Measurements from ENCODE around the gene MSI2.

The MSI2 gene

DNA sequence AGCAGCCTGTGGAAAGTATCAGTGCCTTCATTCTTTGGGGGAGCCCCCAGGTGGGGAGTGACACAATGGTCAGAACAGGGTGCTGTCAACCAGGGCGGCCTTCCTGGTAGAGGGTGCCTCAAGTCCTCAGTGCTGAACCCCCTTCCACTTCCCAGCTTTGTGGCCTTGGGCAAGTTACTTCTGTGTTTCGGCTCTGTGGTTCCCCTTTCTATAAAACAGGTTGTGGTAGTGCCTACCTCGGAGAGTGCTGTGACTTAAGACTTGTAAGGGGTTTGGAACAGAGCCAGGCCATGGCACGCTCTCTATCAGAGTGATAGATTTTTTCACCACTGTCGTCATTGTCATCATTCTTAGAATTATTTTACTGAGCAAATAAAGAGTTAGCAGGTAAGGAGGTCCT is 347.7 kb downstream of the MSI2 start:
- TF ChIP-seq, protein P1, sequence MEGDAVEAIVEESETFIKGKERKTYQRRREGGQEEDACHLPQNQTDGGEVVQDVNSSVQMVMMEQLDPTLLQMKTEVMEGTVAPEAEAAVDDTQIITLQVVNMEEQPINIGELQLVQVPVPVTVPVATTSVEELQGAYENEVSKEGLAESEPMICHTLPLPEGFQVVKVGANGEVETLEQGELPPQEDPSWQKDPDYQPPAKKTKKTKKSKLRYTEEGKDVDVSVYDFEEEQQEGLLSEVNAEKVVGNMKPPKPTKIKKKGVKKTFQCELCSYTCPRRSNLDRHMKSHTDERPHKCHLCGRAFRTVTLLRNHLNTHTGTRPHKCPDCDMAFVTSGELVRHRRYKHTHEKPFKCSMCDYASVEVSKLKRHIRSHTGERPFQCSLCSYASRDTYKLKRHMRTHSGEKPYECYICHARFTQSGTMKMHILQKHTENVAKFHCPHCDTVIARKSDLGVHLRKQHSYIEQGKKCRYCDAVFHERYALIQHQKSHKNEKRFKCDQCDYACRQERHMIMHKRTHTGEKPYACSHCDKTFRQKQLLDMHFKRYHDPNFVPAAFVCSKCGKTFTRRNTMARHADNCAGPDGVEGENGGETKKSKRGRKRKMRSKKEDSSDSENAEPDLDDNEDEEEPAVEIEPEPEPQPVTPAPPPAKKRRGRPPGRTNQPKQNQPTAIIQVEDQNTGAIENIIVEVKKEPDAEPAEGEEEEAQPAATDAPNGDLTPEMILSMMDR (IDR thresholded peaks at IDR 0.05; ENCODE audit: insufficient read depth, low read depth, low read length, missing control alignments), result no peak
- peak; percentile 27 for DNase-seq (ENCODE audit: low read depth)
- no peak overlapping the region for H3K4me3 ChIP-seq (ENCODE audit: low read length)

DNA sequence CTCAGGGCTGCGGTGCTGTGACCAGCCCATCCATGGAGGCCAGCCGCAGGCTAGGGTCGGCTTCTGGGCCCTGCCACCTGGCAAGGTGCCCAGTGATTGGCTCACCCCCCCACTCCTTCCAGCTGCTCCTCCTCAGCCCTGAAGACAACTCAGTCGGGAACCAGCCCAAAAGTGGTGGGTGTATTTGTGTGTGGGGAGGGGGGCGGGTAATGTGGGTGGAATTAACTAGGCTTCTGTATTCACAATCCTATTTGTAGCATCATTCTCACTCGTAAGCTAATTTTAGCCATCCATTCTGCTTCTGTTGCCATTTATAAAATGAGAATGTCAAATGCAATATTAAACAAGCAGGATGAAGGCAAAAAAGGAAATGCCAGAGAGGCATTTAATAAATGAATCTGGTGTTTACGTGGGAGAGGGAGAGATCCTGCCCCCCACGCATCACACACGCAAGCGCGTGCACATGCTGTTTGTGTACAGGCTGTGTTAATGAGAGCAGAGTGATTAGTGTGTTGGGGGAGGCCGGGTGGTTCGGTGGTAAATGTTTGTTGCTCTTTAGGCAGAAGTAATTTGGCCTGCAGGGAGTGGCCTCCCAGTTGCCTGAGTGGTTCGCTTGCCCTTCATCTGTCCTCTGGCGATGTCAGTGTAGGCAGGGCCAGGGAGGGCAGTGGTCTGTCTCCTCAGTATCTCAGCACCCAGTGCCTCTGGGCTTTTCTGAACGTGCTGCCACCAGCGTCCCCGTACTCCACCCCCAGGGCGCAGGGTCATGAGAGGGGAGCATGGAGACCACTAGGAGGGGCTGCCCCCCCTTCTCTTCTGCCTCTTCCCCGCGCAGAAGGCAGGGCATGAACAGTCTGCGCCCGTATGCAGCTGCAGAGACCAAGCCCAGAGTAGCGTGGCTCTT is 348.7 kb downstream of the MSI2 start:
- H3K4me3 ChIP-seq (ENCODE audit: low read length), result no peak overlapping the region
- DNase-seq (ENCODE audit: low read depth), result no peak
- TF ChIP-seq, protein P1 (IDR thresholded peaks at IDR 0.05; ENCODE audit: insufficient read depth, low read depth, low read length, missing control alignments), result no peak

DNA sequence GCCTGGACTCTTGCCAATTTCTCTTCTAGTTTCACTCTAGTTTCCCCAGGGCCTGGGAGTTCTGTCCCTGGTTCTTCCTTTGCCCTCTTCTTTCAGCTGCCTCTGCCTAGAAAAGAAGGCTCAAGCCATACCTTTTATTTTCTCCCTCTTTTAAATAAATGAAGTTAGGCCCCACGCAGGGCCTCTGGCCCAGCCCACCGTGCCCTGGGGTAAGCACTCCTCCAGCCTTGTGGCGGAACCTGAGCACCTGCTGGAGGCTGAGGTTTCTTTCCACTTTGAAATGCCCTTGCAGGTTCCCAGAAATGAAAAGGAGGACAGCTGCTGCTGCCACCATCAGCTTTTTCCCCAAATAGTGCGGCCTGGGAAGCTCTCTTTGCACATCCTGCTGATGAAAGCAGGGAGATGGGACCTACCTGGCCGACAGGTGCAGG is 349.4 kb downstream of the MSI2 start:
- DNase-seq (ENCODE audit: low read depth), result peak; percentile 25
- TF ChIP-seq, protein P1 (IDR thresholded peaks at IDR 0.05; ENCODE audit: insufficient read depth, low read depth, low read length, missing control alignments), result no peak
- H3K4me3 ChIP-seq (ENCODE audit: low read length), result no peak overlapping the region

DNA sequence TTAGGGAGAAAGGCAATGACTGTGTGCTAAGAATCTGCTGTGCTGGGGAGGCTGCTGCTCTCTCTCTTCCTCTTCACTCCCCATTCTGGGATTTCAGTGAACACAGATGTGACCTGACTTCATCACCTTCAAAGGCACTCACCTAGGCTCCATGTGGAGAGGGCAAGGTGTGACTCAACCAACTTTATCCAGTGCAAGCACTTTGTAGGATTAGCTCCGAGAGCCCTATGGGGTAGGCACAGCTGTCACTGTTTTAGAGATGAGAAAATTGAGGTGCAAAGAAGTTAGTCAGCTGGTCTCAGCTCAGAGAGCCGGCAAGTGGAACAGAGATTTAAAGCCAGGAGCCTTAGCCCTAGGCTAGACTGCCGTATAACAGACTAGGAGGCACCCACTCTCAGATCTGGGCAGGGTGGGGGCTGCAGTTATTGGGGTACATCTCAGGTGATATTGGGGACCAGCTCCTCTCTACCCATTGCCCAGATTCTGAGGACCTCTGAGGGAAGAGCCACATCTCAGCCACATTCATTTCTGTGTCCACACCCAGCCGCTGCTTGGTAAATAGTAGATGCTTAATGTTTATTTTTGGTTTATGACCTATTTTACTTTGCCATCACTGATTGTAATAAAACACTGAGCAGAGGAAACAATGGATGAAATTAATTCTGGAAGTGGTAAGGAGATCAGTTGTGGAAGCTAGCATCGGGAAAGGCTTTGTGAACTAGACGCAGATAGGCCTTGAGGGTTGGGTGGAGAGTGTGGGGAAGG is 350.0 kb downstream of the MSI2 start:
- no peak overlapping the region for H3K4me3 ChIP-seq (ENCODE audit: low read length)
- no peak for DNase-seq (ENCODE audit: low read depth)
- TF ChIP-seq, protein P1 (IDR thresholded peaks at IDR 0.05; ENCODE audit: insufficient read depth, low read depth, low read length, missing control alignments), result no peak

DNA sequence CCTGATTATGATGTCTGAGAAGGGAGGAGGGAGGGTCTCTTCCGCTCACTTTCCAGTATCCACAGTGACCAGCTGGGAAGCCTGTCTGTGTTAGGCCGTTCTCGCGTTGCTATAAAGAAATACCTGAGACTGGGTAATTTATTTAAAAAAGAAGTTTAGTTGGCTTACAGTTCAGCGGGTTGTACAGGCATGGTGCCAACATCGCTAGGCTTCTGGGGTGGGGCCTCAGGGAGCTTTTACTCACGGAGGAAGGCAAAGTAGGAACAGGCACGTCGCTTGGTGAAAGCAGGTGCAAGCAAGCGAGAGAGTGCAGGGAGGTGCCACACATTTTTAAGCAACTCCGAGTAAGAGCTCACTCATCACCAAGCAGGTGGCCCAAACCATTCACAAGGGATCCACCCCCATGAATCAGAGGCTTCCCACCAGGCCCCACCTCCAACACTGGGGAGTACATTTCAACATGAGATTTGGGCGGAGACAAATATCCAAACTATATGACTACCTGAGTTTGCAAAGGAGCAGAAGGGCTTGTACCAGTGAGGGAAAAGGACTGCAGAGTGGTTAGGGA is 351.3 kb downstream of the MSI2 start:
- peak; percentile 95 for DNase-seq (ENCODE audit: low read depth)
- no peak overlapping the region for H3K4me3 ChIP-seq (ENCODE audit: low read length)
- TF ChIP-seq, protein P1 (IDR thresholded peaks at IDR 0.05; ENCODE audit: insufficient read depth, low read depth, low read length, missing control alignments), result no peak

DNA sequence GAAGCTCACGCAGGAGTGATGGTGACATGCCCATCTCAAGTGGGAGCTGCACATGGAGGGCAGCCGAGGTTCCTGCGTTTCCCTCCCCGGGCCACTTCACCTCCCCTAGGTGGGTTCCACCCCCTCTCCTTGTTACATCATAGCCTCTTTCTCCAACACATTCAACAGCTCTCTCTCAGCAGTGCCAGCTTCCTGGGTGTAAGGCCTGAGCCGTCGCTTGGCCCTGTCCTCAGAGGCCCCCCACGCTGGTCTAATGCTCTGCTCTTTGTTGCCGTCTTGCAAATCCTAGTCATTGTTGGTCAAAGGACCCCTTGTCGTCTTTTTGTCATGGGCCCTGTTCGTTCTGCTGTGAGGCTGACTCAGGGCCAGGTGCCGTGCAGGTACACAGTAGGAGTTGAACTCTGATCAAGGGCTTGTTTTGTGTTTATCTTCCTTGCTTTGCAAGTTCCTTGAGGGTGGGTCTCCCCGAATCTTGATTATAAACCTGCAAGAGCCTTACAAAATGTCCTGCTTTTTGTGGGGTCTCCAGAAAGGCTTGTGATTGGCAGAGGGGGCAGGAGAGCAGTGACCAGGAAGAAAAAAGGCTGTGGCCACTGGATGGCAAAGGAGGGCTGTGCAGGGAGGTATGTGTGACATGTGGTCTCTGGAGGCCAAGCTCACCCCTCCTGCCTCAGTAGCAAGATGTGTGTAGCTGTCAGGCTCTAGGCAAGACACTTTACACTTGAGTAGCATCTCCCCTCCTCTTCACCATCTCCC is 352.2 kb downstream of the MSI2 start:
- TF ChIP-seq, protein P1 (IDR thresholded peaks at IDR 0.05; ENCODE audit: insufficient read depth, low read depth, low read length, missing control alignments), result no peak
- H3K4me3 ChIP-seq (ENCODE audit: low read length), result no peak overlapping the region
- no peak for DNase-seq (ENCODE audit: low read depth)

Data from epithelial cell of esophagus (primary cell).